Mucosa of descending colon (tissue), 3 donors: ENCODE results near the gene ADRA2B. TPM values are rescaled to one million over a fixed set of nuclear protein-coding genes. Genes with fewer than 3 reads are reported as not detected.

Experiments
- ATAC-seq: fragments of 200-7000 bp; cut with Tn5 transposase; one replicate; pipeline ENCODE4 v1.9.1; 2020; ENCODE audit warnings: mild to moderate bottlenecking, moderate library complexity
- DNase-seq, 3 donors: peaks; one replicate each; pipeline ENCODE4 v3.0.0-alpha.2; 2020
- H3K36me3 ChIP-seq: fragments of 200-600 bp; one replicate; pipeline ENCODE4 v1.8.0; 2021; ENCODE audit warnings: low read depth, mild to moderate bottlenecking
- H3K4me1 ChIP-seq: fragments of 200-600 bp; one replicate; pipeline ENCODE4 v1.8.0; 2021; ENCODE audit warnings: low read depth, mild to moderate bottlenecking
- H3K4me3 ChIP-seq: fragments of 200-600 bp; one replicate; pipeline ENCODE4 v1.8.0; 2021; ENCODE audit warnings: mild to moderate bottlenecking
- H3K9me3 ChIP-seq: fragments of 200-600 bp; one replicate; pipeline ENCODE4 v1.8.0; 2021; ENCODE audit warnings: mild to moderate bottlenecking
- intact Hi-C, 2 donors: fragments of 100-400 bp; cut with DNase I in 1 of 2; cut with micrococcal nuclease in 1 of 2; formaldehyde crosslinking; loops; one replicate each; pipeline versions ENCODE4 v1.11.0 to v1.11.1; 2022; cut with DNase I, micrococcal nuclease
- total RNA-seq, 3 donors: library from RNA; stranded (reverse); fragmentation: NEBNext Ultra II Directional in 2 of 3; extraction: Animal tissue kit (Norgen Biotek cat#: 25700) in 2 of 3; gene quantifications; one replicate each; pipeline versions ENCODE4 v1.2.1 to v1.2.4, GENCODE V29; 2021 to 2023
- TF ChIP-seq, protein P1 (sequence below): fragments of 200-600 bp; IDR thresholded peaks from one replicate; pipeline ENCODE4 v1.8.0; 2022; ENCODE audit warnings: antibody characterized with exemption, mild to moderate bottlenecking
- donor health status: DM: no; HTN: no; CAD: no; lungs with moderate emphysema.
- donor health status: DM: no; HTN: no; CAD: no.
- donor health status: DM: no; HTN: yes; CAD: no.

ADRA2B gene
- total RNA-seq, 3 donors from 2014 or later, result 0.17 to 0.73 (median 0.36) TPM

DNA sequence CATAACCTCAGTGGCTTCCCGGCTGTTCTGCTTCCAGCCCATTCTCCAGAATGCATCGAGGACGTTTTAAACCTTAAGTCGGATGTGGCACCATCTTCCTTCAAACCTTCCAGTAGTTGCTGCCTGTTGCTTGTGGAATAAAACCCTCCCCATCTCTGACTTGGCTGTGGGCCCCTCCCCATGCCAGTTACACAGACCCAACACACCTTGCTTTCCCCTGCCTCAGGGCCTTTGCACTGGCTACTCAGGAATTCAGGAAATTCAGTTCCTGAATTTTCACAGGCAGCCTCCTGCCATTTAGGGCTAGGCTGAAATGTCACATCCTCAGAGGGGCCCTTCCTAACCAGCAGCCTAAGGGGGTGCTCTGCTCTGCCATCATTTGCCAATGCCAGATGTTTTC lies 5.0 kb upstream of the ADRA2B start:
- ATAC-seq (no peak), DNase-seq (no peak)
- intact Hi-C loops, result no loop called here
- Histone ChIP-seq H3K36me3 (no peaks in the 10 kb centered on the region), H3K9me3 (no peaks in the 10 kb centered on the region), H3K4me1 (no peaks in the 10 kb centered on the region), H3K4me3 (no peak overlapping the region)
- TF ChIP-seq, protein P1, sequence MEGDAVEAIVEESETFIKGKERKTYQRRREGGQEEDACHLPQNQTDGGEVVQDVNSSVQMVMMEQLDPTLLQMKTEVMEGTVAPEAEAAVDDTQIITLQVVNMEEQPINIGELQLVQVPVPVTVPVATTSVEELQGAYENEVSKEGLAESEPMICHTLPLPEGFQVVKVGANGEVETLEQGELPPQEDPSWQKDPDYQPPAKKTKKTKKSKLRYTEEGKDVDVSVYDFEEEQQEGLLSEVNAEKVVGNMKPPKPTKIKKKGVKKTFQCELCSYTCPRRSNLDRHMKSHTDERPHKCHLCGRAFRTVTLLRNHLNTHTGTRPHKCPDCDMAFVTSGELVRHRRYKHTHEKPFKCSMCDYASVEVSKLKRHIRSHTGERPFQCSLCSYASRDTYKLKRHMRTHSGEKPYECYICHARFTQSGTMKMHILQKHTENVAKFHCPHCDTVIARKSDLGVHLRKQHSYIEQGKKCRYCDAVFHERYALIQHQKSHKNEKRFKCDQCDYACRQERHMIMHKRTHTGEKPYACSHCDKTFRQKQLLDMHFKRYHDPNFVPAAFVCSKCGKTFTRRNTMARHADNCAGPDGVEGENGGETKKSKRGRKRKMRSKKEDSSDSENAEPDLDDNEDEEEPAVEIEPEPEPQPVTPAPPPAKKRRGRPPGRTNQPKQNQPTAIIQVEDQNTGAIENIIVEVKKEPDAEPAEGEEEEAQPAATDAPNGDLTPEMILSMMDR, result no peak

DNA sequence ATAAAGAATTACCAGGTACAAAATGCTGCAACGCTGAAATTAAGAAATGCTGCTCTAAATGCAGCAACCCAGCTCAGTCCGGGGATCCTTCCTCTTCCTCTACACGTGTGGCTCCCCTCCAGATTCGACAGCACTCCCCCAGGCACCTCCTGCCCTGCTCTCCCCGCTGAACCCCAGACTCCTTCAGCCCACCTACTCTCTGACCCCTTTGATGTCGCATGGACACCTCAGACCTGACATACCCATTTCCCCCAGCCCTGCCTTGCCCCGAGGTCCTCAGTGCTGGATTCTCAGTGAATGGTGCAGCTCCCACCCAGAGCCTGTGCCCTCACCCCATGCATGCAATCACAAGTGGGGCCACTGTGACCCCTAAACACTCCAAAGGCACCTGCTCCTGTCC lies 4.6 kb upstream of the ADRA2B start:
- intact Hi-C loops, result no loop called here
- H3K36me3 ChIP-seq, result no peaks in the 10 kb centered on the region
- no peak overlapping the region for H3K4me3 ChIP-seq
- no peaks in the 10 kb centered on the region for H3K9me3 ChIP-seq
- TF ChIP-seq, protein P1, result no peak
- peak in 1 of 3 donors; percentile 20 for DNase-seq
- no peak for ATAC-seq
- no peaks in the 10 kb centered on the region for H3K4me1 ChIP-seq

DNA sequence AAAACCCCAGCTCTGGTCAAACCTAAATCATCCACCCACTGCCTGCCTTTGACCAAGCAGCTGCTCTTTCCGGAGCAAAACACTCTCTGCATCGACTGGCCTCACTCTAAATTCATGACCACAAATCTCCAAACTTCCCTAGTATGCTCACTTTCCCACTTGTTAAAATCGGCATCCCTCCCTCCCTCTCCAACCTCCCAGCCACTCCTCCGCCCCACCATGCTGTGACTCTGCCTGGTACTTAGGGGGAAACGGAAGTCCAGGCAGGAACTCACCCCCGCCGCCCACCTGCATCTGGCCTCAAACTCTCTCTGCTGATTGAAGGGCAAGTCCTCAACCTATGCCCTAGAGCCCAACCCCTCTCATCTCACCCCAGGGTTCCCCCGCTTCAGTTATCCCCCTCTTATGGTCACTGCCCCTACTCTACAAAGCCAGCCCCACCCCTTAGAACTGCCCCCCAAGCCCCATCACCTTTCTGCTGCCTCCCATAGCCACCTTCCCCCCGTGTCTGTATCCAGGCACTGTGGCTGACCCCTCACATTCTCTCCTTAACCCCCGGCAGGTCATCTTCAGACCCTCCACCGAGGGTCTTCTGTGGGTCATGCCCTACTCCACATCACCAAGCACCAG lies 3.8 kb upstream of the ADRA2B start:
- intact Hi-C loops, result no loop called here

DNA sequence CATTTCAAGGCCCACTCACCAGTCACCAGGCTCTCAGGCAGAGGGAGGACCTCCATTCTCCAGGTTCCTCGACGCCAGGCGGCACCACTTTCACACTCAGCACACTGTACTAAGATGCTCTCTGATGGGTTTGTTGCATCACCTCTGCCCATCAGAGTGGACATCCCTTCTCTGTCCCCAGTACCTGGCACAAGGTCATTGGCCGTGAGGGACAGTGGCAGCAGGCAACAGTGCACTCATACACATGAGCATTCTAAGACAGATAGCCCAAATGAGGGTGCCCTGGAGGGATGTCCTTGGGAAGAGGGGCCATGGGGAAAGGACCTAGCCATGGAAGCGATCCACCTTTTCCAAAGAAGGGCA lies 3.0 kb upstream of the ADRA2B start:
- intact Hi-C loops, result no loop called here
- no peak for DNase-seq
- TF ChIP-seq, protein P1, result no peak
- no peaks in the 10 kb centered on the region for H3K36me3 ChIP-seq
- no peak for ATAC-seq
- H3K4me1 ChIP-seq, result no peaks in the 10 kb centered on the region
- H3K9me3 ChIP-seq, result no peaks in the 10 kb centered on the region
- H3K4me3 ChIP-seq, result no peak overlapping the region

More for the DNA sequence above, 3.8 kb upstream of the ADRA2B start:
- Histone ChIP-seq H3K9me3 (no peaks in the 10 kb centered on the region), H3K4me1 (no peaks in the 10 kb centered on the region), H3K36me3 (no peaks in the 10 kb centered on the region), H3K4me3 (no peak overlapping the region)
- ATAC-seq (no peak), DNase-seq (peak in 1 of 3 donors; percentile 25)
- TF ChIP-seq, protein P1, result no peak

DNA sequence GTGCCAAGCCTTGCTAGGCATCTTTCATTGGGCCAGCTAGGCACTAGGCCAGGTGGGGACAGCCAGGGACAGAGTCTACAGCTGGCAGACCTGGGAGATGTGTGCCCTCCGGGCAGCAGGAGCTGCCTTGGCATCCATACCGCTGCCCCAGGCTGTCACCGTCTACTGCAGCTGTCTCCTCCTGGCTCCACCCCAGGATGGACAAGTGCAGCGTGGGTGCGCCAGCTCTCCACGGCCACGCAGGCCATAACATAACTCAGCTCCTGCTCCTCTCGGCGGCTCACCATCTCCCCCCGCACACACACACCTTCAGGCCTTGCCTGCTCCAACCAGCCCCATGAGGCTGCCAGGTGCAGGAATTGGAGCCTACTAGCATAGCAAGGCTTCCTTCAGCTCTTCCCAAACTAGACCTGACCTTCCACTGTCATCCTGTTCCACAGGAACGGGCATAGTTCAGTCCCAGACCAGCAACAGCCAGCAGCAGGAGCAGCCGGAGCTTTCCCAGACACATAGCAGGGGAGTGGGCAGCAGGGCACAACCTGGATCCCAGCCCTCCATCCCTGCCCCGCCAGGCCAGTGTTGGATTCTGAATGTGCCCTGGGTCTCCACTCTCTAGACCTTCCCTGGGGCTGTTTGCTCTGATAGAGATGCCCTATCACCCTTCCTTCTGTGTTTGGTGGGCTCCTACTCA lies 2.5 kb upstream of the ADRA2B start:
- ATAC-seq (no peak), DNase-seq (peak in 1 of 3 donors; percentile 19)
- Histone ChIP-seq H3K4me1 (no peaks in the 10 kb centered on the region), H3K36me3 (no peaks in the 10 kb centered on the region), H3K4me3 (no peak overlapping the region), H3K9me3 (no peaks in the 10 kb centered on the region)
- intact Hi-C loops, result no loop called here
- TF ChIP-seq, protein P1, result no peak
